ENCODE results near the gene CLCN1.
"Not testable (repeated sequence)": the region's sequence is repeated elsewhere in the genome, so short reads cannot be mapped to it uniquely, and the experiment has no call there.

The CLCN1 gene

DNA sequence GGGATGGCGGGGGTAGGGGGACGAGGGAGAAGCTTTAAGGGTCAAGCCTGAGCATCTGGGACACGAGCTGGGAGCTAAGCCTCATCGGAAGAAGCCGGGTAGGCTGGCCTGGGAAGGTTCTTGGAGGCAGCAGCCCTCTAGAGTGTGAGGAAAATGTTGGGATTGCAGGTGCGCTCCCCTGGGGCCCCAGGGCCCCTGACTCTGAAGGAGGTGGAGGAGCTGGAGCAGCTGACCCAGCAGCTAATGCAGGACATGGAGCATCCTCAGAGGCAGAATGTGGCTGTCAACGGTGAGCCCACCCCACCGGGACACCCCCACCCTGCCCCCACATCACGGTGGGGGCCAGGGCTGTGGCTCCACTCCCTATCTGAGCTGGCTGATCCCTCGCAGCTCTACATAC, 72.1 kb downstream of the CLCN1 start:
- no peak for DNase-seq

DNA sequence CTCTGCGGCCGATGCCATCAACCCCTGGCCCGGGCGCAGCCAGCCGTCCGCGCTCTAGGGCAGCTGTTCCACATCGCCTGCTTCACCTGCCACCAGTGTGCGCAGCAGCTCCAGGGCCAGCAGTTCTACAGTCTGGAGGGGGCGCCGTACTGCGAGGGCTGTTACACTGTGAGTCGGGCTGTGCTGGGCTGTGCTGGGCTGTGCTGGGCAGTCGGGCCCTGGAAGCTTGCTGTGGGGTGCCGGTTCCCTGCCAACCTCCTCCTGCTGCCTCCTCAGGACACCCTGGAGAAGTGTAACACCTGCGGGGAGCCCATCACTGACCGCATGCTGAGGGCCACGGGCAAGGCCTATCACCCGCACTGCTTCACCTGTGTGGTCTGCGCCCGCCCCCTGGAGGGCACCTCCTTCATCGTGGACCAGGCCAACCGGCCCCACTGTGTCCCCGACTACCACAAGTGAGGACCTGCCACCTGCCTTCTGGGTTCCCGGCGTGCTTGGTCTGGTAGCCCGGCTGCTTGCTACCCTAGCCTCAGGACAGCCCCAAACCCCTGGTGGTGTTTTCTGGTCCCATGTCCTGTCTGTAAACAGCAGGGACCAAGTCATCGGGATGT, 72.7 kb downstream of the CLCN1 start:
- no peak for DNase-seq

- no peak for DNase-seq
Measured at GRCh38 chr7:143389316-143390103, 73.6 kb downstream of the CLCN1 start.

DNA sequence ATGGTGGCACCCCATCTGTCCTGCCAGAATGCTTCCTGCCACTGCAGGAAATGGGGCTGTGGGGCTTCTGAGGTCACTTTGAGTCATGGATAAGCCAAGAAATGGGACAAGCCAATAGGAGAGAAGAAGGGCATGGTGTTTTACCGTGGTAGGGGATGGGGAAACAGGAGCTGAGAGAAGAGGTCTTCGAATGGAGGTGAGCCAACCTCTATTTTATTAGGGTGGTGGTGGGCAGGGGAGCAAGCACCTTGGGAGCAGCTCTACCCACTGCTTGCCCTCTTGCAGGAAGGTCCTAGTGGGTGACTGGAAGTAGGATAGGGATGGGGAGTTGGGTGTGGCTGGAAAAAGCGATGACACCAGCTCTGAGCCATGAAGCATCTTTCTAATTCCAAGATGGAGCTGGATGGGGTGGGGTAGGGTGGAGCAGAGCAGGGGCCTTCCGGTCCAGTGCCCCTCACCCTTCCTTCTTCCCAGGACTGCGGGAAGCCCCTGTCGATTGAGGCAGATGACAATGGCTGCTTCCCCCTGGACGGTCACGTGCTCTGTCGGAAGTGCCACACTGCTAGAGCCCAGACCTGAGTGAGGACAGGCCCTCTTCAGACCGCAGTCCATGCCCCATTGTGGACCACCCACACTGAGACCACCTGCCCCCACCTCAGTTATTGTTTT, 74.3 kb downstream of the CLCN1 start:
- DNase-seq = no peak

GRCh38 chr7:143390773-143391317, 74.9 kb downstream of the CLCN1 start:
- DNase-seq = no peak

DNA sequence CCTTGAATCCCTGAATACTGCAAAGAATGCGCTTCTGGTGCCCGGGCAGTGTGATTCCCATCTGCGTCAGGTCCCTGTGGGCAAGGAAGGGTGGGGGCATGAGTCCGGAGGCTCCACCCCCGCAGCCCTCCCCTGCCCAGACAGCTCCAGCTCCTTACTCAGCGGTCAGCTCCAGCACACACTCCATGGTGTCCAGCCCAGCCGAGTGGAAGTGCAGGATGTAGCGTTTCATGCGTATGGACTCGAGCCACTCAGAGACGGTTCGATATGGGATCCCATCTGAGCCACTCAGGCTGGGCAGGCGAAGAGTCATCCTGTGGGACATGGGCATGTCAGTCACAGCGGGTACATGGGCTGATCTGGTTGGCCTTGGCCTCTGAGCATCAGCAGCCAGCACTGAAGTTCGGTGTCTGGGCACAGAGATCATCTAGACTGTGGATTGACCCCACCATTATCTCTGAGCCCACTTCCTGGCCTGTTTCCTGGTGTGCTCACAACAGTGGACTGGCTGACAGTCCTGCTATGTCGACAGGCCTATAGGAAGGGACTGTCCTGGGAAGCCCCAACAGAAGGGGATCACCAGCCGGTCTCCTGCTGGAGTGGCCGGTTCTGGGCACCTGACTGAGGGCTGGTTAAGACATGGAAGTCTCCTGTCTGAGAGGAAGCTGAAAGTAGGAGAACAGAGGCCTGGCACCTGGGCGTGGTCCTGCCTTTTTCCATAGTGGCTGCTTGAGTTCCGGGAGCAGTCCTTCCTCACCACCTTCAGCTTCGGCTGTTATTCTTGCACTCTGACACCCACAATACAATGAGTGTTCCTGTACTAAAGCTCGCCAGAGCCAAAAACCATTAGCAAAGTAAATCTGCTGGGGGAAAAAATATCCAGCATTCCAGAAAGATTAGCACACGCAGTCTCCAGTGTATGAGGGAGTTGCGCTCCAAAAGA, 75.8 kb downstream of the CLCN1 start:
- DNase-seq = no peak

DNA sequence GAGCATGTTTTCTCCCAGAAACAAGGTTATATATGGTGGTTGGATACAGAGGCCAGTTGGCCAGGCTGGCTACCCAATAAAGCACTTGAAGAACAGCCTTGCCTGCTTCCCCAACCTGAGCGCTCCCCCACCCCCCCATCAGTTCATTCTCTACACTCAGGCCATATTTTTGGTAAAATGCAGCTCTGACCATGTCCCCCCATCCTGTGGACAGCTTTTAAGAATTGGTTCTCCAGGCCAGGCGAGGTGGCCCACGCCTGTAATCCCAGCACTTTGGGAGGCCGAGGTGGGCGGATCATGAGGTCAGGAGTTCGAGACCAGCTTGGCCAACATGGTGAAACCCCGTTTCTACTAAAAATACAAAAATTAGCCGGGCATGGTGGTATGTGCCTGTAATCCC, 76.5 kb downstream of the CLCN1 start:
- not testable (repeated sequence) for DNase-seq

GRCh38 chr7:143392875-143393266, 77.0 kb downstream of the CLCN1 start:
- DNase-seq = no peak

- no peak for DNase-seq
Measured at GRCh38 chr7:143393267-143394041, 77.5 kb downstream of the CLCN1 start.

- DNase-seq = no peak
Measured at GRCh38 chr7:143394068-143394467, 78.2 kb downstream of the CLCN1 start.

GRCh38 chr7:143394777-143395176, 78.9 kb downstream of the CLCN1 start:
- no peak for DNase-seq

DNA sequence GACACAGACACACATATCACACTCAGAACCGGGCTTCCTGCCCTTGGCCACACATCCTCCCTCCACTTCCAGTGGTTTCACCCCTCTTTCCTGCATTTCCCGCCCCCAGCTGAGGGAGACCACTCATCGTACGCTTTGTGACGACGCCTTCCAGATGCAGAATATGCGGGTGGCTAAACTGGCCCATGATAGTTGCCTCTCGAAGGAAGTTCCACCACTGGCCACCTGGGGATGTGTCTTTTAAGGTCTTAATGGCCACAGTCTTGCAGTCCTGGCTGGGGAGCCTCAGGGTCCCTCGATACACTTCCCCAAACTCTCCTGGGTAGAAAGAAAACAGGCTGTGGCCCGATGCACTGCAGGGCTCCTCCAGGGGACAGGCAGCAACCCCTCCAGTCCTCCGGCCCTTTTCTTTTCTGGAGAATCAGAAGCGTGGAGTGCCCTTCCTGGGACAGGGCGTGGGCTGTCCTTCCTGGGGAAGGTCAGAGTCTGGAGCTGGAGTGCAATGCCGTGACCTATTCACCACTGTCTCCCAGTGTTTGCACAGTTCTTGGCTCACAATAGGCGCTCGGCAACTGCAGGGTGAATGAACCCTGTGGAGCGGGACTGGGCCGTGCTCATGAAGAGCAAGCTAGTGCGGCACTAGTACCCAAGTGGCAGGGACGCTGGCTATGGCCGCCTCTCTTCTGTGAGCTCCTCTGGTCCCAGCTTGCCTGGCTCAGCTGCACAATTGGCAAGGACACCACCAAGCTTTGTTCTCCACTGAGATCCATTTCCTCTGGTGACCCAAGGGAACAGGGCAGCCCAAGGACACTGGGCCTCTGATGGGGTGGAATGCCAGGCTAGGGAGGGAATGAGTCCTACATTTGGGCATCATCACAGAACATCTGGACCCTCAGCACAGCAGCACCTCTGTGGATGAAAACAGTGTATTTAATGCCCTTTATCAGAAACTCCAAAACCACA, 79.6 kb downstream of the CLCN1 start:
- DNase-seq = no peak

- no peak for DNase-seq
Measured at GRCh38 chr7:143396182-143396581, 80.3 kb downstream of the CLCN1 start.

GRCh38 chr7:143396625-143397556, 81.0 kb downstream of the CLCN1 start:
- DNase-seq = no peak

DNA sequence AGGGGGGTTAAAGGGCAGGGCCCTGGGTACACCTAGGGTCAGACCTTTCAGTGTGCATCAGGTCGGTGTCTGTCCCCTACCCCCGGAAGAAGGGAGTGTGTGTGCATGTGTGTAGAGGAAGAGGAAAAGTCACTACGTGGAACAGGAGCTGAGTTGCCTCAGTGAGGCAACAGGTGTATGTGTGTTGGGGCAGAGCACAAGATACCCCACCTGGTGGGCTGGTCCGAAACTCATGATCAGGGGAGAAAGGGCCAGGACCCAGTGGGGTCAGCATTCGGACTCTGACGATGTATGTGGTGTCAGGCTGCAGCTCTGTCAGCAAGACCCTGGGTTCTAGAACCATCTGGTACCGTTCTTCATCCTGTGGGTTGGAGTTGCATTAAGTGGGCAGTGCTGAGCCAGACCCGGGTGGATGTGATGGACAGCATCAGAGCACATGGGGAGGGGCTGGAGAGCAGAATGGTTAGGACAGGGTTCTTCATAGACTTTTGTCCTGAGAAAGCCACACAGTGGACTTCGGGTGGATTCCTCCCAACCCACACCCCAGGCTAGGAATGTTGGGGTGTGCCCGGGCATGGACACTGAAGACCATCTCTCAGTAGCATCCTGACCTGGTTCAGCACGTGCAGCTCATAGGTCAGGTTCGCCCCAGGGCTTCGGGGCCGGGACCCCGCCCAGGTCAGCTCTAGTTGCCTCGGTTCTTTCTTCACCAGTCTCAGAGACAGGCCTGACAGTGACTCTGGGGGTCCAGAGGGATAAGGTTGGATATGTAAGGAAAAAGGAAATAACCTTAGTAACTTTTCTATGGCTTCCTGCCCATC, 82.0 kb downstream of the CLCN1 start:
- DNase-seq = no peak

DNA sequence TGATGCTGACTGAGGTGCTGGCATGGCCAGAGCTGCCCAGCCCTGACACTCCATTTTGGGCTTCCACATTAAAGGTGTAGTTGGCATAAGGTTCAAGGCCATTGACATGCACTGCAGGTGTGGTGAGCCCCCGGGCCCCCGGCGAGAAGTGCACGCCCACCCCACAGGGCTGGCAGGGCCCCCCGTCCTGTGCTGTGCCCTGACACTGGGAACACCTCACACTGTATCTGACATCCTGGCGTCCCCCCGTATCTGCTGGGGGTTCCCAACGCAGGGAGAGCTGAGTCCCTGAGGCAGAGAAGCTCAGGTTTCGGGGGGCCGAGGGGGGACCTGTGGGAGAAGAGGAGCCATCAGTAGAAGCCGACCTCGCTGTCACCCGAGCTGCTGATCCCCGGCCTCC, 82.7 kb downstream of the CLCN1 start:
- DNase-seq = no peak

- DNase-seq = no peak
Measured at GRCh38 chr7:143399151-143399550, 83.2 kb downstream of the CLCN1 start.

- DNase-seq = no peak
Measured at GRCh38 chr7:143399642-143400041, 83.7 kb downstream of the CLCN1 start.

DNA sequence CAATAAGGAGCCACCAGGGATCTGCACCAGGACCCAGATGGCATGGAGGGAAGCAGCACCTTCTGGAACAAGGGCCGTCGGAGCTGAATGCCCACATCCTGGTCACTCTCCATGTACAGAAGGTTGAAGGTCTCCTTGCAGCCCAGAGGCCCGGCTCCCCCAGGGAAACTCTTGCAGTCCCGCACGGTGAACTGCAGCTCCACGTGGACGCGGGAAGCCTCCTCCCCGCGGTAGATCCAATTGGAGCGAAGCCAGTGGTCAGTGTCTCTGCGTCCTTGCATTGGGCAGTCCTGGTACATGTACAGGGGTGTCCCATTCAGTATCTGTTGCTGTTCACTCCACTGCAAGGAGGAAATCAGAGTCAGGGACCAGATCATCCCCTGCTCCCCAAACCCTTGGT, 85.4 kb downstream of the CLCN1 start:
- no peak for DNase-seq
